H1 (cell line): ENCODE data around the gene TTLL5. TPM values are rescaled to one million over a fixed set of nuclear protein-coding genes. Genes with fewer than 3 reads are reported as not detected.

Source experiments
- CTCF ChIA-PET: fragments of 300-600 bp; sonication (Branson Sonifier 250); formaldehyde crosslinking; loops from one replicate; lab custom pipeline; 2021; ENCODE audit not compliant: partially characterized antibody; lab: Charles Lee
- POLR2A ChIA-PET: fragments of 300-600 bp; sonication (Branson Sonifier 250); formaldehyde crosslinking; loops from one replicate; lab custom pipeline; 2021; ENCODE audit warnings: inconsistent platforms; ENCODE audit not compliant: partially characterized antibody; lab: Charles Lee
- DNase-seq, 2 experiments: peaks; one replicate each; pipeline versions ENCODE4 v3.0.0 to v3.0.0-alpha.2; 2010 to 2022; ENCODE audit warnings: low spot score in 2 of 2, low read depth in 1 of 2, mixed read lengths in 1 of 2
- FAIRE-seq: peaks from 2 replicates; lab custom pipeline; 2011; peaks lifted over from hg19 to GRCh38; lab: Jason Lieb, UNC
- H2AFZ ChIP-seq: 2 replicates; pipeline ENCODE4 v1.8.1; 2012; ENCODE audit warnings: low read length, inconsistent platforms
- H2AK5ac ChIP-seq: 2 replicates; pipeline ENCODE4 v1.6.1; 2013; ENCODE audit warnings: low read depth, low read length
- H2BK120ac ChIP-seq: replicated peaks from 2 replicates; pipeline ENCODE3; 2013; ENCODE audit warnings: low read depth, low read length, inconsistent platforms
- H2BK12ac ChIP-seq: 2 replicates; pipeline ENCODE4 v1.6.1; 2013; ENCODE audit warnings: low read depth, low read length
- H2BK15ac ChIP-seq: 2 replicates; pipeline ENCODE4 v1.6.1; 2013; ENCODE audit warnings: low read length
- H2BK20ac ChIP-seq: 2 replicates; pipeline ENCODE4 v1.6.1; 2013; ENCODE audit warnings: low read length
- H2BK5ac ChIP-seq: 2 replicates; pipeline ENCODE4 v1.6.1; 2013; ENCODE audit warnings: low read depth, low read length
- H3K14ac ChIP-seq: 2 replicates; pipeline ENCODE4 v1.6.1; 2013; ENCODE audit warnings: inconsistent platforms; ENCODE audit not compliant: insufficient read length
- H3K18ac ChIP-seq: 2 replicates; pipeline ENCODE4 v1.6.1; 2013; ENCODE audit warnings: low read length; ENCODE audit errors: extremely low read depth
- H3K23ac ChIP-seq: 2 replicates; pipeline ENCODE4 v1.6.1; 2013; ENCODE audit warnings: inconsistent platforms; ENCODE audit not compliant: insufficient read length
- H3K23me2 ChIP-seq: 2 replicates; pipeline ENCODE4 v1.6.1; 2013; ENCODE audit warnings: low read depth, low read length
- H3K27ac ChIP-seq: 2 replicates; pipeline ENCODE4 v1.6.1; 2011; ENCODE audit warnings: low read depth, low read length, inconsistent platforms
- H3K27me3 ChIP-seq, 4 experiments: replicated peaks in 1 of 4; 1 replicate in 1 of 4; 2 replicates in 3 of 4; pipeline versions ENCODE4 v1.6.1 to v1.8.1; 2011 to 2013; ENCODE audit warnings: low read length in 3 of 4, mild to moderate bottlenecking in 3 of 4, inconsistent platforms in 2 of 4, mixed read lengths in 2 of 4, moderate library complexity in 1 of 4; ENCODE audit not compliant: control insufficient read depth in 3 of 4, insufficient read depth in 3 of 4; ENCODE audit errors: extremely low read depth in 1 of 4
- H3K36me3 ChIP-seq, 4 experiments: 2 replicates each; pipeline versions ENCODE4 v1.6.1 to v1.8.1; 2011 to 2013; ENCODE audit warnings: mild to moderate bottlenecking in 4 of 4, low read length in 3 of 4, moderate library complexity in 2 of 4, control low read depth in 1 of 4, inconsistent platforms in 1 of 4; ENCODE audit not compliant: insufficient read depth in 4 of 4, control insufficient read depth in 2 of 4
- H3K4ac ChIP-seq: replicated peaks from 2 replicates; pipeline ENCODE3; 2013; ENCODE audit warnings: low read length, low read depth, mixed read lengths, inconsistent platforms; ENCODE audit not compliant: insufficient read length
- H3K4me1 ChIP-seq, 4 experiments: replicated peaks in 1 of 4; 1 replicate in 1 of 4; 2 replicates in 3 of 4; pipeline versions ENCODE4 v1.6.1 to v1.8.1; 2011 to 2013; ENCODE audit warnings: low read length in 3 of 4, inconsistent platforms in 2 of 4, mixed read lengths in 1 of 4; ENCODE audit not compliant: insufficient read depth in 4 of 4, control insufficient read depth in 3 of 4
- H3K4me2 ChIP-seq, 2 experiments: 2 replicates each; pipeline versions ENCODE4 v1.6.1 to v1.8.1; 2011 to 2013; ENCODE audit warnings: low read depth in 2 of 2, low read length in 2 of 2, control low read depth in 1 of 2, inconsistent platforms in 1 of 2, mild to moderate bottlenecking in 1 of 2; ENCODE audit not compliant: insufficient read depth in 1 of 2
- H3K4me3 ChIP-seq, 4 experiments: fragments of 200-600, 300-600 bp in 1 of 4; sonication (generic), shearing (Covaris generic), sonication (Bioruptor Twin) in 1 of 4; 2 replicates each; pipeline versions ENCODE4 v1.5.1 to v1.8.1; 2011 to 2016; ENCODE audit warnings: low read length in 4 of 4, low read depth in 3 of 4, control low read depth in 2 of 4, inconsistent platforms in 2 of 4, mild to moderate bottlenecking in 2 of 4, mixed read lengths in 1 of 4, moderate library complexity in 1 of 4; ENCODE audit not compliant: insufficient read depth in 2 of 4; ENCODE audit errors: extremely low read depth in 1 of 4
- H3K56ac ChIP-seq: replicated peaks from 2 replicates; pipeline ENCODE3; 2013; ENCODE audit warnings: low read depth, mild to moderate bottlenecking, mixed read lengths, low read length, inconsistent platforms; ENCODE audit not compliant: insufficient read length
- H3K79me1 ChIP-seq: 2 replicates; pipeline ENCODE4 v1.6.1; 2013; ENCODE audit warnings: low read depth, low read length, control low read depth
- H3K79me2 ChIP-seq, 2 experiments: 2 replicates each; pipeline versions ENCODE4 v1.6.1 to v1.8.1; 2012 to 2013; ENCODE audit warnings: low read length in 2 of 2, mild to moderate bottlenecking in 2 of 2, inconsistent platforms in 1 of 2; ENCODE audit not compliant: insufficient read depth in 2 of 2, control insufficient read depth in 1 of 2
- H3K9ac ChIP-seq, 4 experiments: replicated peaks in 1 of 4; 1 replicate in 1 of 4; 2 replicates in 3 of 4; pipeline versions ENCODE4 v1.6.1 to v1.8.1; 2011 to 2013; ENCODE audit warnings: low read depth in 3 of 4, low read length in 3 of 4, control low read depth in 2 of 4, mild to moderate bottlenecking in 2 of 4, moderate library complexity in 2 of 4, inconsistent platforms in 1 of 4; ENCODE audit errors: extremely low read depth in 1 of 4
- H3K9me3 ChIP-seq, 2 experiments: 2 replicates each; pipeline versions ENCODE4 v1.6.1 to v1.8.1; 2012 to 2013; ENCODE audit warnings: mild to moderate bottlenecking in 2 of 2, moderate library complexity in 2 of 2, control low read depth in 1 of 2, inconsistent platforms in 1 of 2, low read depth in 1 of 2, low read length in 1 of 2, mixed read lengths in 1 of 2; ENCODE audit not compliant: insufficient read depth in 2 of 2
- H4K20me1 ChIP-seq, 2 experiments: replicated peaks in 1 of 2; 2 replicates each; pipeline versions ENCODE3 to v1.8.1; 2011 to 2013; ENCODE audit warnings: inconsistent platforms in 2 of 2, low read length in 2 of 2, mild to moderate bottlenecking in 1 of 2; ENCODE audit not compliant: insufficient read depth in 2 of 2, control insufficient read depth in 1 of 2
- H4K5ac ChIP-seq: 2 replicates; pipeline ENCODE4 v1.6.1; 2013; ENCODE audit warnings: low read length, low read depth, mixed read lengths, inconsistent platforms; ENCODE audit not compliant: insufficient read length
- H4K8ac ChIP-seq: 2 replicates; pipeline ENCODE4 v1.8.0; 2013; ENCODE audit warnings: mild to moderate bottlenecking, moderate library complexity, low read length, inconsistent platforms; ENCODE audit not compliant: insufficient read depth; ENCODE audit errors: extremely low read depth
- H4K91ac ChIP-seq: replicated peaks from 2 replicates; pipeline ENCODE3; 2013; ENCODE audit warnings: low read length, mixed read lengths, inconsistent platforms; ENCODE audit not compliant: insufficient read length
- CBX8 ChIP-seq: fragments of 300-800, 300-1000 bp; sonication (generic); IDR thresholded peaks from 2 replicates; pipeline ENCODE4 v1.7.1; 2016; ENCODE audit warnings: low read depth, low read length, borderline replicate concordance
- EP300 ChIP-seq, 2 experiments: IDR thresholded peaks; 1 replicate in 1 of 2; 2 replicates in 1 of 2; pipeline ENCODE4 v1.6.1; 2011 to 2012; ENCODE audit warnings: low read depth in 2 of 2, low read length in 2 of 2, mild to moderate bottlenecking in 2 of 2, borderline replicate concordance in 1 of 2, inconsistent platforms in 1 of 2, moderate library complexity in 1 of 2
- FOSL1 ChIP-seq: IDR thresholded peaks from 2 replicates; pipeline ENCODE4 v1.6.1; 2011; ENCODE audit warnings: mild to moderate bottlenecking, low read depth, low read length, moderate library complexity; ENCODE audit not compliant: insufficient read depth
- GABPA ChIP-seq: IDR thresholded peaks from 2 replicates; pipeline ENCODE4 v1.6.1; 2011; ENCODE audit warnings: mild to moderate bottlenecking, low read length, moderate library complexity, borderline replicate concordance; ENCODE audit not compliant: insufficient read depth
- SIRT6 ChIP-seq: IDR thresholded peaks from one replicate; pipeline ENCODE4 v1.7.1; 2012; ENCODE audit warnings: low read length, inconsistent platforms
- SP2 ChIP-seq: IDR thresholded peaks from 2 replicates; pipeline ENCODE4 v1.6.1; 2012; ENCODE audit warnings: mild to moderate bottlenecking, low read length, inconsistent platforms
- YY1 ChIP-seq: IDR thresholded peaks from 2 replicates; pipeline ENCODE4 v1.6.1; 2011; ENCODE audit warnings: low read depth, mild to moderate bottlenecking, low read length
- ZNF274 ChIP-seq: IDR thresholded peaks from 2 replicates; pipeline ENCODE4 v1.7.0; 2012; ENCODE audit warnings: low read length, borderline replicate concordance; ENCODE audit errors: extremely low read depth
- WGBS, 2 experiments: shearing (Covaris generic) in 1 of 2; methylation state at CpG; one replicate each; pipeline versions ENCODE4 v1.1.6 to v1.1.7; 2013 to 2015; ENCODE audit warnings: low lambda C conversion rate in 2 of 2, mixed read lengths in 2 of 2, inconsistent platforms in 1 of 2, low coverage in 1 of 2, missing lambda C conversion rate in 1 of 2; ENCODE audit not compliant: insufficient replicate concordance in 2 of 2, insufficient coverage in 1 of 2, insufficient read length in 1 of 2; ENCODE audit errors: extremely low coverage in 1 of 2, missing lambda C conversion rate in 1 of 2; 5-methylcytosine and 5-hydroxymethylcytosine counted together
- polyA plus RNA-seq, 7 experiments: library from polyadenylated mRNA; depleted of rRNA in 3 of 7; stranded (reverse) in 5 of 7; unstranded in 2 of 7; fragments of >200 nt in 5 of 7; fragments of 200-250 nt in 2 of 7; gene quantifications; 1 replicate in 5 of 7; 2 replicates in 1 of 7; 4 replicates in 1 of 7; pipeline versions ENCODE4 v1.2.1 to v1.2.3, GENCODE V29; 2011 to 2013; ENCODE audit warnings: missing spikeins in 2 of 7, mixed read lengths in 2 of 7
- total RNA-seq: library from RNA; stranded (reverse); fragmentation: NEBNext Ultra II Directional; extraction: Animal tissue kit (Norgen Biotek cat#: 25700); gene quantifications from 2 replicates; pipeline ENCODE4 v1.2.1, GENCODE V29; 2021

TTLL5 gene
- total and polyA plus RNA-seq, 2 of the 8 experiments (the other 6 are each of a cell fraction or from before 2014, with no cell fraction given), result 16.1 to 45.9 TPM

GRCh38 chr14:75865531-75865930 lies 204.5 kb downstream of the TTLL5 start:
- 91% methylated on average over 2 of the region's 2 CpGs; no CpG with 5 or more reads in 1 of the 2 experiments for WGBS, 2 experiments
- CTCF ChIA-PET, result interaction anchor here (1.3 to 2.2 kb wide), 2 partner anchors 15 to 18 kb away, joined by 4 to 11 read pairs; no protein-coding TSS in a partner anchor

More at GRCh38 chr14:75865531-75865930, 204.5 kb downstream of the TTLL5 start:
- Histone ChIP-seq H2AFZ (no peak overlapping the region), H3K36me3 (no peaks in the 10 kb centered on the region), H2BK5ac (no peak overlapping the region), H2BK15ac (no peak overlapping the region), H3K79me2 (no peaks in the 10 kb centered on the region), H3K4me2 (no peak overlapping the region), H2AK5ac (no peak overlapping the region), H3K4me1 (peaks cover 2 to 14% (median 7%) of the 10 kb centered on the region in 4 experiments; a peak in 4 of 7 replicates), H3K23ac (no peak overlapping the region), H3K9ac (no peak overlapping the region), H3K4me3 (no peak overlapping the region), H3K9me3 (no peaks in the 10 kb centered on the region), H2BK12ac (no peak overlapping the region), H4K5ac (no peak overlapping the region), H3K27ac (no peak overlapping the region), H2BK20ac (no peak overlapping the region), H2BK120ac (no peak overlapping the region), H3K23me2 (no peaks in the 10 kb centered on the region), H3K18ac (no peak overlapping the region), H3K14ac (no peak overlapping the region), H4K8ac (no peak overlapping the region), H3K4ac (no peak overlapping the region), H4K20me1 (no peaks in the 10 kb centered on the region), H3K79me1 (no peaks in the 10 kb centered on the region), H3K56ac (no peak overlapping the region), H4K91ac (no peak overlapping the region), H3K27me3 (peaks cover 7 to 18% (median 18%) of the 10 kb centered on the region in 4 experiments; a peak in 6 of 7 replicates)
- FAIRE-seq, result no peak
- DNase-seq, result no peak
- TF ChIP-seq SP2 (no peak), GABPA (no peak), ZNF274 (no peak), YY1 (no peak), CBX8 (no peak), SIRT6 (no peak), EP300 (IDR thresholded peaks at IDR 0.05; ENCODE audit: borderline replicate concordance in 1 of 2, low read depth in 2 of 2, low read length in 2 of 2) (no peak), FOSL1 (no peak)
- POLR2A ChIA-PET, result no interaction called here
